Measurements from ENCODE around the gene JUND.

The JUND gene

GRCh38 chr19:18233224-18233825, 48.1 kb downstream of the JUND start:
- DNase-seq (ENCODE audit: low spot score): no peak

- DNase-seq (ENCODE audit: low spot score): no peak
Measured at GRCh38 chr19:18232540-18233223, 48.7 kb downstream of the JUND start.

- no peak for DNase-seq (ENCODE audit: low spot score)
Measured at GRCh38 chr19:18231775-18232174, 49.6 kb downstream of the JUND start.

- DNase-seq (ENCODE audit: low spot score): no peak
Measured at GRCh38 chr19:18230941-18231734, 50.3 kb downstream of the JUND start.

- DNase-seq (ENCODE audit: low spot score): no peak
Measured at GRCh38 chr19:18229915-18230314, 51.5 kb downstream of the JUND start.
